Gastroesophageal sphincter (tissue), 3 donors: Measurements from ENCODE around the gene WDR12.
"Not testable (repeated sequence)": the region's sequence is repeated elsewhere in the genome, so short reads cannot be mapped to it uniquely, and the experiment has no call there.

Experiments
- CTCF ChIP-seq, 4 experiments: fragments of 200-600 bp in 2 of 4; fragments of 450-650 bp in 2 of 4; sonication (generic) in 1 of 4; IDR thresholded peaks; one replicate each; pipeline ENCODE4 v1.5.1; 2017 to 2019; ENCODE audit warnings: antibody characterized with exemption in 4 of 4, mild to moderate bottlenecking in 2 of 4, moderate library complexity in 2 of 4
- POLR2A ChIP-seq, 2 donors: fragments of 450-650 bp; IDR thresholded peaks; one replicate each; pipeline ENCODE4 v1.6.1; 2017; ENCODE audit warnings: antibody characterized with exemption in 2 of 2, mild to moderate bottlenecking in 2 of 2, moderate library complexity in 1 of 2

- not testable (repeated sequence) for TF ChIP-seq POLR2A, CTCF (IDR thresholded peaks at IDR 0.05)
Observed at GRCh38 chr2:202849343-202849742, 62.1 kb downstream of the WDR12 start.
